ENCODE results near the gene LBH. TPM values are rescaled to one million over a fixed set of nuclear protein-coding genes. Genes with fewer than 3 reads are reported as not detected.

The LBH gene
- total and polyA plus RNA-seq, 5 donors: 12.4 to 31.3 (median 23.0) TPM

GRCh38 chr2:30224151-30224550 is 7.2 kb upstream of the LBH start:
- DNase-seq (no peak), ATAC-seq (no peak)
- H3K27me3 ChIP-seq (ENCODE audit: control insufficient read depth, insufficient read depth): no peaks in the 10 kb centered on the region
- no peak overlapping the region for H3K27ac ChIP-seq (ENCODE audit: low read length)
- peaks cover 9% of the 10 kb centered on the region for H3K4me1 ChIP-seq (ENCODE audit: control insufficient read depth, insufficient read depth, low read length)
- intact Hi-C loops (cut with DNase I): no loop called here
- H3K4me3 ChIP-seq (ENCODE audit: low read length): no peak overlapping the region
- H3K9me3 ChIP-seq (ENCODE audit: control insufficient read depth, low read length): no peaks in the 10 kb centered on the region

DNA sequence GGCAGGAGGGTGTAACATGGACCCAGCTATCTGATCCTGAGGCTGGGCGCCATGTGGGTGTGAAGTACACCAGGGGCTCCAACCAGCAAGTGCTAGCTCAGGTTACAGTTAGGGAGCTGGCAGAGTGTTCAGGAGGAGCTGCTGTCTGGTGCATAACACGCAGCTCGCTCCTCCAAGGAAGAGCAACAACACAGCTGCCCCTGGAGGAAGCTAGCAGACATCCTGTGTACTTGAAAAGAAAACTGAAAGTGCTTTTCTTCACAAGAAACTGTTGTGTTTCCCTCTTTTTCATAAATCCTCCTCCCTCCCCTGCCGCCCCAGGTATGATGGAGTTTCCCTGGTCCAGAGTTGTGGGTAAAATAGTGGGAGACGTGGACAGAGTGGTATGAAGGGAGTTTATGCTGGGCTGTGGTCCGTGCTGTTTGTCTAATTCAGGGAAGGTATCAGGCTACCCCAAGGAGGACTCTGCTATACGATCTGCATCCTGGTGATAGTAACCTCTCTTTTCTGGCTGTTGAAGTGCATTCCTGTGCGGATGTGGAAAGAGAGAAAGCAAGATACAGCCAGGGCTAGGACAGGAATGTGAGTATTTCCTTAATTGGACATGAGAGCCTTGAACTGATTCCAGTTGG is 6.1 kb upstream of the LBH start:
- peaks cover 9% of the 10 kb centered on the region for H3K4me1 ChIP-seq (ENCODE audit: control insufficient read depth, insufficient read depth, low read length)
- H3K27ac ChIP-seq (ENCODE audit: low read length): peak overlapping the region; percentile 39
- no peaks in the 10 kb centered on the region for H3K27me3 ChIP-seq (ENCODE audit: control insufficient read depth, insufficient read depth)
- intact Hi-C loops (cut with DNase I): no loop called here
- ATAC-seq: peak; percentile 71 to 72
- peak overlapping the region; percentile 16 for H3K4me3 ChIP-seq (ENCODE audit: low read length)
- DNase-seq: peak in 2 of 3 donors; percentile 62 to 67
- no peaks in the 10 kb centered on the region for H3K9me3 ChIP-seq (ENCODE audit: control insufficient read depth, low read length)
- 15% methylated on average over 8 of the region's 8 CpGs for WGBS

DNA sequence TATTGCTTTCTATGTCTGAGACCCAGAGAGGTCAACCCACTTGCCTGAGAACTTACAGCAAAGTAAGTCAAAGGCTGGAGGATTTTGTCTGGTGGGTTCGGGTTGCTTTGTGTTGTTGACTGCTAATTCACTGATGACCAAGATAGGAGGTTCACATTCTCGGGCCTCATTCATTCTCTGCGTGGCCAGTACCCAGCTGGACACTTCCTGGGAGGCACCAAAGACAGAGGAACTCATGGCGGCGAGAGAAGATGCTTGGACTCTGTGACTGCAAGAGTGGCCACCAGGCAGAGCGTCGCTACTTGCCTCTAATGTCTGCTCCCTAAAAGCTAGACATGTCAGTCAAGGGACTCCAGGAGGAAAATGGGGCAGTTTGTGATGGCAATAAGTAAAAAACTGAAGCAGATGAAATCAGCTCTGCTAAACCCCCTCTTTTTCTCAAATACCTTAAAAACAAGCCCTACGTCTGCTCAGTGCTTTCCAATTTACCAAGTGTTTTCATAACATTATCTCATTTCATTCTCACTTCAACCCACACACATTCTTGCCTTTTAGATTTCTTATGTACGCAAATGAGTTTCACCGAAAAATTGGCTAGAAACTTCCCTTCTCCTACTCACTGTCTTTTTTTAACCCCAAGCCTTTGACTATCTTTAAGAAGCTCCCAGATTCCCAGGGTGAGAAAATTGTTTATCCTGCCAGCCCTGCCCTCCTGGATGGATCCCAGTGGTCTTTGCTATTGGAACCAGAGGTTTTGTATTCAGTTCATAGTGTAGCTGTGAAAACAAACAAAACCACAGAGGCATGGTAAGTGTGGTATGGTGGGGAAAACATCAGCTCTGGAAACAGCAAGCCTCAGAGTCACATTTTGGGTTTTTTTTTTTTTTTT is 4.9 kb upstream of the LBH start:
- intact Hi-C loops (cut with DNase I): no loop called here
- no peak for ATAC-seq

GRCh38 chr2:30229596-30229995 is 1.7 kb upstream of the LBH start:
- H3K27ac ChIP-seq (ENCODE audit: low read length): no peak overlapping the region
- no peaks in the 10 kb centered on the region for H3K9me3 ChIP-seq (ENCODE audit: control insufficient read depth, low read length)
- ATAC-seq (no peak), DNase-seq (peak in 1 of 3 donors; percentile 29)
- intact Hi-C loops (cut with DNase I): no loop called here
- no peak overlapping the region for H3K4me3 ChIP-seq (ENCODE audit: low read length)
- H3K4me1 ChIP-seq (ENCODE audit: control insufficient read depth, insufficient read depth, low read length): peaks cover 14% of the 10 kb centered on the region
- H3K27me3 ChIP-seq (ENCODE audit: control insufficient read depth, insufficient read depth): no peaks in the 10 kb centered on the region
- 97% methylated on average over 3 of the region's 3 CpGs for WGBS

More for the DNA sequence above, 4.9 kb upstream of the LBH start:
- Histone ChIP-seq H3K4me3 (ENCODE audit: low read length) (no peak overlapping the region), H3K4me1 (ENCODE audit: control insufficient read depth, insufficient read depth, low read length) (peaks cover 9% of the 10 kb centered on the region), H3K9me3 (ENCODE audit: control insufficient read depth, low read length) (no peaks in the 10 kb centered on the region), H3K27me3 (ENCODE audit: control insufficient read depth, insufficient read depth) (no peaks in the 10 kb centered on the region), H3K27ac (ENCODE audit: low read length) (peak overlapping the region; percentile 74)
- DNase-seq: no peak
- WGBS: 57% methylated on average over 10 of the region's 10 CpGs

DNA sequence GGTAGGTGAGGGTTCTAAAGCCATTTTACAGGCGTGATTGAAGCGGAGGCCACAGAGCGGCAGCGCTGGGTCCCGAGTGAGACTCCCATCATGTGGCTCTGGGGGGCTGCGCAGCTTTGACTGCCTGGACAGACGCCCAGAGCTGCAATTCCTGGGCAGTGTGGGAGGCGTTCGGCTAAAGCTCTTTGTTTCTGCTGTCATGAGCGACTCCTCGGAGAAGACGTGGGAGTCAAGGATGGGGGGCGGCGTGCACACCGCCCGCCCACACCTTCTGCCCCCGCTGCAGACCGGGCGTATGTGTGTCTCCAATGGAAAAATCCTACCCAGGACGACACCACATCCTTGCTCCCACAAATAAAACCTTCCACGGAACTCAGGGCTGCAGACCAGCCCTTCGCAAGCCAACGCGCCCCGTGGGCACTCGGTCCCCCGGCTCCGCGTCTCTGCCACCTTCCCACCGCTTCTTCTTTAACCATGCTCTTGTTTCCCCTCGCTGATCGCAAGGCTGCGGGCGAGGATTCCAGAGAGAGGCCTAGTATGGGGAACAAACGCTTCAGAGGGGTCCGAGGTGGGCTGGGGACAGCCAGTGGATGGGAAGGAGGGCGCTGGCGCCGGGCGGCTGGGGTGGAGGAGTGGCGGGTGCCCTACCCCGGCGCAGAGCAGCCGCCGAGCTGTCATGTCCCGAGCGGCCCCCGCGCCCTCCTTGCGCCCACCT is 680 bp upstream of the LBH start:
- Histone ChIP-seq H3K4me1 (ENCODE audit: control insufficient read depth, insufficient read depth, low read length) (peaks cover 10% of the 10 kb centered on the region), H3K4me3 (ENCODE audit: low read length) (peak overlapping the region; percentile 66), H3K27ac (ENCODE audit: low read length) (peak overlapping the region; percentile 22), H3K27me3 (ENCODE audit: control insufficient read depth, insufficient read depth) (no peaks in the 10 kb centered on the region), H3K9me3 (ENCODE audit: control insufficient read depth, low read length) (no peaks in the 10 kb centered on the region)
- DNase-seq (peak; percentile 50 to 80 (median 74)), ATAC-seq (peak; percentile 6 to 18)
- 2% methylated on average over 50 of the region's 50 CpGs for WGBS
- intact Hi-C loops (cut with DNase I): loop anchor here in 3 of 4 donors (10.0 kb wide), 3 partner anchors 114 to 214 kb away; partner anchors contain the start of gene LCLAT1 (in 1 of the 3)

GRCh38 chr2:30231996-30232800 is 864 bp downstream of the LBH start:
- Histone ChIP-seq H3K4me1 (ENCODE audit: control insufficient read depth, insufficient read depth, low read length) (peaks cover 8% of the 10 kb centered on the region), H3K4me3 (ENCODE audit: low read length) (peak overlapping the region; percentile 66), H3K27ac (ENCODE audit: low read length) (peak overlapping the region; percentile 73), H3K27me3 (ENCODE audit: control insufficient read depth, insufficient read depth) (no peaks in the 10 kb centered on the region), H3K9me3 (ENCODE audit: control insufficient read depth, low read length) (no peaks in the 10 kb centered on the region)
- DNase-seq (peak; percentile 59 to 85 (median 82)), ATAC-seq (peak; percentile 25 to 51)
- WGBS: under 1% methylated on average over 61 of the region's 70 CpGs
- intact Hi-C loops (cut with DNase I): loop anchor here in 3 of 4 donors (10.0 kb wide), 3 partner anchors 113 to 213 kb away; partner anchors contain the start of gene LCLAT1 (in 1 of the 3)

- intact Hi-C loops (cut with DNase I): loop anchor here in 3 of 4 donors (10.0 kb wide), 3 partner anchors 112 to 212 kb away; partner anchors contain the start of gene LCLAT1 (in 1 of the 3)
Measured at GRCh38 chr2:30232801-30233130, 1.4 kb downstream of the LBH start.

DNA sequence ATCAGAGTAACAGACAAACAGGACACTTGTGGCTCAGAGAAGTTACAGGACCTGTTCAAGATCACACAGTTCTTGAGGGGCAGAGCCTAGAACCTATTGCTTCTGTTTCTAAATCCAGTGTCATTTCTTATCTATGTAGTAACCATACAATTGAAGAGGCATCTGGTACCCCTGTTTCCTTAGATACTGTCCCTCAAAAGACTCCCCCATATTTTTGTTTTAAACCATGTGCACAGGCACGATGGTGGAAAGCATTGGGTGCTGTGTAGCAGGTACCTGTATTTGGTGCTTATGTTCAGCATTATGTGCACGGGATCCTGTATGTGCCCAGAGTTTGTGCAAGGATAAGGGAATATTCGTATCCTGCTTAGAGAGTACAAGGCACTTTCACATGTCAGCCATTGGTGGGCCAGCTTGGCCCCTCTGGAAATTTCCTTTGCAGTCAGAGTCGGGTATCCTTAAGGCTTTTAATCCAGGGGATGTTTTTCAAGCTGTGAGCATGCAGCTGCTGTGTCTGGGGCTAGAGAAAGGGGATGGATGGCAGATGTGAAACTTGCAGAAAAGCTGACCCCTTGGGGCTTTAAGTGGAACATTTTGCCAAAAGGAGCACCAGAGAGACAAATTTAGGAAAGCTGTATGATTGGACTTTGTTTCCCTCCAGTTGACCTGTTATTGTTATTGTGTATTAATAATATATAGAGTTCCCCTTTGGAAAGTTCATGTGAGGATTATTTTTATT is 2.1 kb downstream of the LBH start:
- ATAC-seq: no peak
- no peak overlapping the region for H3K27ac ChIP-seq (ENCODE audit: low read length)
- intact Hi-C loops (cut with DNase I): loop anchor here in 3 of 4 donors (10.0 kb wide), 3 partner anchors 111 to 211 kb away; partner anchors contain the start of gene LCLAT1 (in 1 of the 3)
- 32% methylated on average over 4 of the region's 4 CpGs for WGBS
- no peak for DNase-seq
- H3K9me3 ChIP-seq (ENCODE audit: control insufficient read depth, low read length): no peaks in the 10 kb centered on the region
- H3K4me1 ChIP-seq (ENCODE audit: control insufficient read depth, insufficient read depth, low read length): peaks cover 8% of the 10 kb centered on the region
- no peaks in the 10 kb centered on the region for H3K27me3 ChIP-seq (ENCODE audit: control insufficient read depth, insufficient read depth)
- peak overlapping the region; percentile 66 for H3K4me3 ChIP-seq (ENCODE audit: low read length)

More at GRCh38 chr2:30232801-30233130, 1.4 kb downstream of the LBH start:
- peak overlapping the region; percentile 66 for H3K4me3 ChIP-seq (ENCODE audit: low read length)
- 3% methylated on average over 8 of the region's 8 CpGs for WGBS
- peak overlapping the region; percentile 42 for H3K27ac ChIP-seq (ENCODE audit: low read length)
- DNase-seq: no peak
- peaks cover 8% of the 10 kb centered on the region for H3K4me1 ChIP-seq (ENCODE audit: control insufficient read depth, insufficient read depth, low read length)
- ATAC-seq: no peak
- H3K9me3 ChIP-seq (ENCODE audit: control insufficient read depth, low read length): no peaks in the 10 kb centered on the region
- H3K27me3 ChIP-seq (ENCODE audit: control insufficient read depth, insufficient read depth): no peaks in the 10 kb centered on the region

GRCh38 chr2:30234180-30234971 is 3.0 kb downstream of the LBH start:
- WGBS: 46% methylated on average over 12 of the region's 12 CpGs
- Histone ChIP-seq H3K4me3 (ENCODE audit: low read length) (peak overlapping the region; percentile 5), H3K9me3 (ENCODE audit: control insufficient read depth, low read length) (no peaks in the 10 kb centered on the region), H3K27ac (ENCODE audit: low read length) (no peak overlapping the region), H3K4me1 (ENCODE audit: control insufficient read depth, insufficient read depth, low read length) (peaks cover 8% of the 10 kb centered on the region), H3K27me3 (ENCODE audit: control insufficient read depth, insufficient read depth) (no peaks in the 10 kb centered on the region)
- intact Hi-C loops (cut with DNase I): loop anchor here in 3 of 4 donors (10.0 kb wide), 3 partner anchors 110 to 210 kb away; partner anchors contain the start of gene LCLAT1 (in 1 of the 3)
- ATAC-seq (no peak), DNase-seq (no peak)

Data from right cardiac atrium (tissue), 5 donors.